GM12865 (cell line): ENCODE measurements around the gene CTDSP1.

Experiments
- DNase-seq: peaks from one replicate; pipeline ENCODE4 v3.0.0; 2010; ENCODE audit warnings: low read depth
- H3K4me3 ChIP-seq: 2 replicates; pipeline ENCODE4 v1.5.1; 2011; ENCODE audit warnings: mild to moderate bottlenecking, low read depth, low read length, control low read depth
- CTCF ChIP-seq: IDR thresholded peaks from 2 replicates; pipeline ENCODE4 v1.5.1; 2011; ENCODE audit warnings: low read length, control low read depth, low read depth, inconsistent platforms; ENCODE audit not compliant: insufficient read depth; ENCODE audit errors: missing control alignments

CTDSP1 gene

GRCh38 chr2:218418321-218418716 is 18.7 kb downstream of the CTDSP1 start:
- no peak for DNase-seq
- TF ChIP-seq CTCF: no peak

GRCh38 chr2:218418717-218419458 is 19.2 kb downstream of the CTDSP1 start, which contains the start of gene VIL1:
VIL1 (plus strand) TSS chr2:218419123; CDS start chr2:218423779, 4,656 bp downstream.
- no peak within 1 kb of the TSS for H3K4me3 ChIP-seq
- no peak for DNase-seq
- TF ChIP-seq CTCF: no peak

More at GRCh38 chr2:218418321-218418716, 18.7 kb downstream of the CTDSP1 start:
- no peak overlapping the region for H3K4me3 ChIP-seq

- DNase-seq: no peak
- no peak overlapping the region for H3K4me3 ChIP-seq
- TF ChIP-seq CTCF: no peak
These were observed 20.1 kb downstream of the CTDSP1 start for GRCh38 chr2:218419630-218420216.

GRCh38 chr2:218421027-218421426 is 21.4 kb downstream of the CTDSP1 start:
- H3K4me3 ChIP-seq: no peak overlapping the region
- DNase-seq: no peak
- TF ChIP-seq CTCF: no peak

GRCh38 chr2:218422403-218423086 is 22.9 kb downstream of the CTDSP1 start:
- TF ChIP-seq CTCF: no peak
- no peak for DNase-seq

GRCh38 chr2:218423584-218423983 is 23.9 kb downstream of the CTDSP1 start:
- H3K4me3 ChIP-seq: no peak overlapping the region
- no peak for TF ChIP-seq CTCF
- DNase-seq: no peak

More at GRCh38 chr2:218422403-218423086, 22.9 kb downstream of the CTDSP1 start:
- H3K4me3 ChIP-seq: no peak overlapping the region
